Neural progenitor cell (in vitro differentiated cells): ENCODE results near the gene LHX6.

Source experiments
- CTCF ChIP-seq: fragments of 200-600 bp; sonication (generic); IDR thresholded peaks from 2 replicates; pipeline ENCODE4 v1.5.1; 2017; ENCODE audit warnings: antibody characterized with exemption, mild to moderate bottlenecking
- EZH2 ChIP-seq: fragments of 200-600 bp; sonication (generic); IDR thresholded peaks from 2 replicates; pipeline ENCODE4 v1.6.1; 2017; ENCODE audit warnings: antibody characterized with exemption, mild to moderate bottlenecking, moderate library complexity
- EZH2phosphoT487 ChIP-seq: fragments of 200-600 bp; sonication (generic); IDR thresholded peaks from 2 replicates; pipeline ENCODE4 v1.6.1; 2017; ENCODE audit warnings: antibody characterized with exemption

- TF ChIP-seq CTCF (no peak), EZH2 (no peak), EZH2phosphoT487 (no peak)
These were observed 12.5 kb downstream of the LHX6 start for GRCh38 chr9:122216138-122216797.
